NCI-H146 (cell line): Measurements from ENCODE around the gene CYB5B.

ENCODE experiments used
- DNase-seq: peaks from one replicate; lab custom pipeline; 2025; lab: John Stamatoyannopoulos, UW

CYB5B gene

DNA sequence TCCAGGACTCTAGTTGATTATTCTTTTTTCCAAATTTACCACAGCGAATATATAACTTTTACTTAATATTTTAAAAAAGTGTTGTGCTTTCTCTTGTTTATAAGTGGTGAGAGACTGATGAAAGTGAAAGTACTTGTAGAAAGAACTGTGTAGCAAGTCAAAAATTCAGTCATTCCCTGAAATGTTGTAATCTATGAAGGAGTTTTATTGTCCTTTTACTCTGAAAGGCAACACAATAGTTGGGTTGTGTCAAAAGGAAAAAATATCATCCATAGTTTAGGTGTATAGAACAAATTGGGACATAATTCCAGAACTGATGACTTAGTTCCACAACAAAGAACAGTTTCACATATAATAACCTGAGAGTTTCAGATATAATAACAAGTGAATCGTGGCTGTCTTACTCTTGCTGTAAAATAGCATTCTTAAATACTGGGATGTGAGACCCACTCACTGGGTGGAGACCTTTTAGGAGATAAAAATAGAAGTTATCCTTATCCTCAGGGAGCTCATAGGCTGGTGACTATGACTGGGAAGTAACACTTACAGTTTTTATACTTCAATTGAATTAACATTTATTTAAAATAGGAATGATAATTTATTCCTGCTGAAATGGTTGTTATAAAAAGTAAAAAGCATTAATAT lies 20.6 kb downstream of the CYB5B start:
- DNase-seq, result no peak

GRCh38 chr16:69448470-69449193 lies 24.2 kb downstream of the CYB5B start:
- no peak for DNase-seq

DNA sequence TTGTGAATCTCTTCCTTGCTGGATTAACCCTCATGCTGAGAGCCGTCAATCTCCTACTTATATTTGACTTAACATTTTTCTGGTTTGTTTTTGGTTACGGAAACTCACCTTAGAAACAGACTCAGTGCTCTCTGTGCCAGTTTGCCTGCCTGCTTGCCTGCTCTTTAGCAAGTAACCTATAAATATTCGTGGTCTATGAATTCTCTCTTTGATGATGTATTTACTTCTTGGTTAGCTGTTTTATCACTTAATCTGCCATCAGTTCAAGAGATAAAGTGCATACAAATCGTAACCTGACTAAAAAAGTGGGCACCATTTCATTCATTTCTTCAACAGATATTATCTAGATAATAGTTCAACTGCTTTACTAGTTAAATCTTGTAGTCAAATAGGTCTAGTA lies 26.7 kb downstream of the CYB5B start:
- DNase-seq, result no peak

GRCh38 chr16:69453936-69454335 lies 29.5 kb downstream of the CYB5B start:
- DNase-seq, result no peak

- no peak for DNase-seq
These were observed 39.5 kb downstream of the CYB5B start for GRCh38 chr16:69463876-69464275.

GRCh38 chr16:69465083-69465721 lies 40.8 kb downstream of the CYB5B start:
- no peak for DNase-seq

GRCh38 chr16:69465881-69466280 lies 41.5 kb downstream of the CYB5B start:
- no peak for DNase-seq

- DNase-seq, result no peak
These were observed 42.1 kb downstream of the CYB5B start for GRCh38 chr16:69466547-69466946.

DNA sequence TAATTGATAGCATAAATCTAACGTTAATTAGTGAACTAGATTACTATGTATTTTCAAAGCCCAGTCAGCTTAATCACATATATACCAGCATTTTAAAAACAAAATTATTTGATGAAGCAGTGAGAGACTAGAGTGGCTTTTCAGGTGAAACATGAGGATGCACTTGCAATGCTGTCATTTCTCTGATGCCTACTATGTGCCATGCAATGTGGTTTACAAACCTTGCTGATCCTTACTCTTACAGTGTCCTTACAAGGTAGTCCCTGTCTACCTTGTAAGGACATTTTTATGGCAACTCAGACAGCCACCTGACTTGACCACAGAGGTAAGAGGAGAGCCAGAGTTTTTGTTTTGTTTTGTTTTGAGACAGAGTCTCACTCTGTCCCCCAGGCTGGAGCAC lies 42.7 kb downstream of the CYB5B start:
- no peak for DNase-seq

DNA sequence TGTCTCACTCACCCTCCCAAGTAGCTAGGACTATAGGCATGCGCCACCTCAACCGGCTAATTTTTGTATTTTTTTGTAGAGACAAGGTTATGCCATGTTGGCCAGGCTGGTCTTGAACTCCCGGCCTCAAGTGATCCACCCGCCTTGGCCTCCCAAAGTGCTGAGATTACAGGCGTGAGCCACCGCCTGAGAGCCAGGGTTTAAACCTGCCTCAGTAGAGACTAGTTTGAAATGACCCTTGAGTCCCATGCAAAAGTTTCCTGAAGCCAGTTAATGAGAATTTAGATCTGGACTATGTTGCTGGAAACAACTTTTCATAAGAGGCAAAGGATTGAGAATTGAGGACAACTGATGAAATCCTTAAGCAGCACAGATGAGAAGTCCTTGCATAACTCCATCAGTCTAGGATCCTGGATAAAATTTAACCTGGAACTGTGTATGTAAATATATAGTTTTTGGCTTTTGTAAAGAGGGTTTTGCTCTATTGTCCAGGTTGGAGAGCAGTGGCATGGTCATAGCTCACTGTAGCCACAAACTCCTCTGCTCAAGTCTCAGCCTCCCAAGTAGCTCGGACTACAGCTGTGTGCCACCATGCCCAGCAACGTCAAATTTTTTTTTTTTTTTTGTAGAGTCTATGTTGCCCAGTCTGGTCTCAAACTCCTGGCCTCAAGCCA lies 43.2 kb downstream of the CYB5B start:
- DNase-seq, result no peak

DNA sequence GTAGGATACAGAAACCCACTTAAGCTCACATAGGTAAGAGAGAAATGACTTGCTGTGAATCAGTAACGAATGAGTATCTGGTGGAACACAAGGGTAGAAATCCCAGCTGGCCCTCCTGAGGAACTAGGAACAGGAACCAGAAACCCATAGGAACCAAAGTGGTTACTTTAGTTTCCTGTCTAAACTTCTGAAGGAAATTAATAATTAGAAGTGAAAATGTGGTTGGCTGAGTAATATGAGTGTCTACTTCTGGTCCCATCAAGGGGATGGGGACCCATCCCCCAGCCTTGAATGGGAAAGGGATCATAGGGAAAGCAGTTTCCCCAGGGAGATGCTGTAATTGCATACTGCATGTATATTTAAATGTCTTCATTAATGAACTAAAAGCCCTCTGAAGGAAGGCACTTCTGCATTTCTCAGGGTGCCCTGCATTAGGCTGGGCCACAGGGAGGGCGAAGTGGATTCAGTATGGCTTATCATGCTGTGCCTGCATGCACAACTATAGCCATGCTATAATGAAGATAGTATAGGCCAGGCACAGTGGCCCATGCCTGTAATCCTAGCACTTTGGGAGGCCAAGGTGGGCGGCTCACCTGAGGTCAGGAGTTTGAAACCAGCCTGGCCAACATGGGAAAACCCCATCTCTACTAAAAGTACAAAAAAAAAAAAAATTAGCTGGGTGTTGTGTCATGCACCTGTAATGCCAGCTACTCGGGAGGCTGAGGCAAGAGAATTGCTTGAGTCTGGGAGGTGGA lies 45.6 kb downstream of the CYB5B start:
- no peak for DNase-seq

DNA sequence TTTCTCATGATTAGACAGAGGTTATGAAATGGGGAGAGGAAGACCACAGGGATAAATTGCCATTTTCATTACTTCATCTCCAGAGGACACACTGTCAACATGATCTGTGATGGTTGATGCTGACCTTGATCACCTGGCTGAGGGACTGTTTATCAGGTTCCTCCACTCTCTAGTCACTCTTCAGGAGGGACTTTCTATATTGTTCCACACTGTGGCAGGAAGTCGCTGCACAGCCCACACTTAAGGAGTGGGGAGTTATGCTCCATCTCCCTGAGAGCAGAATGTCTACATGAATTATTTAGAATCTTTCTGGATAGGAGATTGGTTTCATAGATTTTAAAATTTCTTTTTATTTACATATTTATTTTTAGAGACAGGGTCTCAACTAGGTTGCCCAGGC lies 46.7 kb downstream of the CYB5B start:
- no peak for DNase-seq

GRCh38 chr16:69474408-69474807 lies 50.0 kb downstream of the CYB5B start:
- no peak for DNase-seq

GRCh38 chr16:69476920-69477443 lies 52.6 kb downstream of the CYB5B start:
- no peak for DNase-seq

- DNase-seq, result no peak
These were observed 53.1 kb downstream of the CYB5B start for GRCh38 chr16:69477546-69477945.

DNA sequence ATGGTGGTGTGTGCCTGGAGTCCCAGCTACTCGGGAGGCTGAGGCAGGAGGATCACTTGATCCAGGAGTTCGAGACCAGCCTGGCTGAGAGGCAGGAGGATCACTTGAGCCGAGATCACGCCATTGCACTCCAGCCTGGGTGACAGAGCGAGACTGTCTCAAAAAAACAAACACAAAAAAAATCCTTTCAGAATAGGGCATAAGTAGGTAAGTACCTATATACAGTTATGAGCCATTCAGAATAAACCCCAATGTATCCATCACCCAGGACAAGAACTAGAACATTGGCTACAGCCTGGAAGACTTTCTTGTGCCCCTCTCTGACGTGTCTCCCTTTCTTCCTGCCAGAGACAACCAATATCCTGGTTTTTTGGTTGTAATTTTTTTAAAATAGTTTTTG lies 54.3 kb downstream of the CYB5B start:
- no peak for DNase-seq

- no peak for DNase-seq
These were observed 55.4 kb downstream of the CYB5B start for GRCh38 chr16:69479775-69480174.

GRCh38 chr16:69481901-69482341 lies 57.5 kb downstream of the CYB5B start:
- DNase-seq, result no peak

DNA sequence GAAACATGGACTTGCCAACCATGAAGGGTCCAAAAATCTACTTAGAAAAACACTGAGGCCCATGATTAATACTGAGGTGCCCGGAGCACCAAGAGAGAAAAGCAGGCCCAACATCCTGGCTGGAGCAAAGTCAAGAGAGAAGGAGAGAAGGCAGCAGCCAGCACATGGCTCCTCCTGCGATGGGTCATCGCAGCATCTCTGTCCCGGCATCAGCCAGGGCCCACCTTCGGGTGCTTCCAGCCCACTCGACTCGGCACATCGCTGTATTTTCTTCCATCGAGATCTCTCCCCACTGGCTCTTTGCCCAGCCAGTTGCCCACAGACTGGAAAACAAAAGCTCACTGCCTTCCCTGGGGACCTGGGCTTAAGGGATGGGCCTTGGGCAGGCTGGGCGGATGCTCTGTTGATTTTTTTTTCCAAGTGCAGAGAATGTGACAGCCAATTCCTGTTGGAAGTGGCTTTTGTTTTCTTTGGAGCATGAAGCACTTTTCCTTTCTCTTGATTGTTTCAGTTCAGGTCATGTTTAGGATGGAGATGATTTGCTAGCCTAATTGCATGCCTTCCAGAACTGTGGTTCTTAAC lies 58.1 kb downstream of the CYB5B start:
- no peak for DNase-seq

DNA sequence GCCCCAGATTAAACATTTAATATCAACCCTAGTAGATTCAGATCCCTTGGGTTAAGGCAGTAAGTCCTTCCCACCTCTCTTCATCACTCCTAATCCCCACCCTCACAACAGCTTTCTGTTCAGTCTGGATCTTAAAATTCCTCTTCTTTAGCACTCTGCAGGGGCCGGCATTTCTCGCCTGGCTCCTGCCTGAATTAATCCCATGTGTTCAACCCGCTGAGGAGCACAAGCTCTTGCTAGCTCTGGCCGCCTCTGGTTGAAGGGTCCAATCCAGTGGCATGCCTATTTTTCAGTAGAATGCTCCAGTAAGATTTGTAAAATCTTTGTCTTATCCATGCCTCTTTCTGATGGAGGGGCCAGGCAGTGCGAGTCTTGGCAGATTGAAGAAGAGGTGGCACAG lies 59.2 kb downstream of the CYB5B start:
- no peak for DNase-seq

DNA sequence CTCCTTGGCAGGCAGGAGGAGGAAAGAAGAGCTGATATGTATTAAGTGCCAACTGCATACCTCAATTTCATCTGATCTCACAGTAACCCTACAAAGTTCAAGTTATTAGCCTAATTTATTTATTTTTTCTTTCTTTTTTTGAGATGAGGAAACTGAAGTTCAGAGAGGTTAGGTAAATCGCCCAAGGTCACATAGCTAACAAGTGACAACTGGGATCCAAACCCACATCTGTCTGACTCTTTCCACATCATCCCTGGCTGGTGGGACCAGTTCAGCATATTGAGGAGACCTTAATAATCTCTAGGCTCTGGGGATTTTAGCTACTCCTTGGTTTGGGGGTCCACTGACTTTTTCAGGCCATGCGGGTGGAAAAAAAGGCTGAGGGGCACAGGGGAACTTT lies 60.9 kb downstream of the CYB5B start:
- no peak for DNase-seq
